Measurements from ENCODE around the gene PLEKHA6.

Gene PLEKHA6

DNA sequence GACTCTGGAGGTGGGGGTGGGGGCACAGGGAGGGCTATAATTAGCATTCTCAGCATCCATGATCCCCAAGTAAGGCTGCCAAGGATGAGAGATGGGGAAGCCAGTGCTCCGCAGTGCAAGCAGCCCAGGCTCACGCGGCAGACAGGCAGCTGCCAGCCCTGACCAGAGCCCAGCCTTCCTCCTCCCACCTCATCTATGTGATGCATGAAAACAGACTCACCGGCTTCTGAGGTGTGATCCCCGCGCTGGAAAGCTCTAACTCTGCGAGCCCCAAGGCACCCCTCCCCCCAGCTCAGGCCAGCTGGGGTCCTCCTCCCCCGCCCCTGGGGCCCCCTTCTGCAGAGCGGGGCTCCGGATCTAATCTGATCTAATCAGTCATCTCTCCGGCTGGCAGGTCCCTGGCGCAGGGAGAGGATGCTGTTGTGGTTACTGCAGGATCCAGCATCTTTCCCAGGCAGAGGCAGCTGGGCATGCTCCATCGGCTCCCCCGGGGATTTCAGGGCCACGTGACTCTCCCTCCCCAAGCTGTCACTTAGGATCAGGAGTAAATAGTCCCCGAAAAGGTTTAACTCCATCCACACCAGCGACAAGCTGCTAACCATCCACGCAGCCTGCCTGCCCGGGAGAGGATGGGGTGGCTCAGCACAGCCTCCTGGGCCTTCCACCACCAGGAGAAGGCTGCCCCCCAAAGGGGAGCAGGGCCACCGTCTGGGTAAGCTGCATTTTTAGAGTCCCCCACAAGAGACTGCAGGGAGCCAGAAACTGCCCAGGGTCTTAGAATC lies at the start of gene PLEKHA6:
TSS of gene PLEKHA6 (minus strand) at position 456 of the 782 bp plus-strand sequence. CDS start 86,202 bp downstream, outside the sequence.
- Mint-ChIP-seq H3K27ac (no peak within 1 kb of the TSS), H3K36me3 (no peaks in the 10 kb centered on the region), H3K27me3 (peaks cover 19% of the 10 kb centered on the region), H3K4me3 (no peak within 1 kb of the TSS), H3K4me1 (peaks cover 7% of the 10 kb centered on the region), H3K9me3 (no peaks in the 10 kb centered on the region)
- DNase-seq (ENCODE audit: low spot score in 2 of 2) (no peak), ATAC-seq (ENCODE audit: low read depth) (no peak)

DNA sequence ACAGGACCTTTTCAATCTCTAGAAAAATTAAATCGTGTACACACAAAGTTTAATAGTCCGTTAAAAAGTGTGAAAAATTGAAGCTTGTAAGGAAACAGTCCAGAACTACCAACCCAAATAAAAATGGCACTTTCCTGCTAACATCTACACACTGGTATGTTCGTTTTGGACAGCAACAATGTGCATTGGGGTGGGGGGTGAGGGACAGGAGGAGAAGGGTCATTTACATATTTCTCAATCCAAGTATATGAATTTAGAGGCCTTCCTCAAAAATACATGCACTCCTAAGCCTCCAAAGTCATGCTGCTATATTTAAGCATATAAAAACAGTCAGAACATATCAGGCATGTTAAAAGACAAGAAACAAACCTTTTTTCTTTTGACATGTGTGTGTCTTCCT lies 49.4 kb upstream of the PLEKHA6 start:
- no peak for DNase-seq (ENCODE audit: low spot score in 2 of 2)
- Mint-ChIP-seq H3K27ac (peak overlapping the region; percentile 68), H3K9me3 (no peaks in the 10 kb centered on the region), H3K36me3 (peaks cover 10% of the 10 kb centered on the region), H3K4me1 (peaks cover 19% of the 10 kb centered on the region), H3K4me3 (peak overlapping the region; percentile 99), H3K27me3 (no peaks in the 10 kb centered on the region)
- no peak for ATAC-seq (ENCODE audit: low read depth)

GRCh38 chr1:204408602-204409001 lies 48.9 kb upstream of the PLEKHA6 start:
- H3K27me3 Mint-ChIP-seq = no peaks in the 10 kb centered on the region
- no peak for ATAC-seq (ENCODE audit: low read depth)
- no peak for DNase-seq (ENCODE audit: low spot score in 2 of 2)
- H3K4me1 Mint-ChIP-seq = peaks cover 18% of the 10 kb centered on the region
- peaks cover 10% of the 10 kb centered on the region for H3K36me3 Mint-ChIP-seq
- peak overlapping the region; percentile 99 for H3K4me3 Mint-ChIP-seq
- H3K9me3 Mint-ChIP-seq = no peaks in the 10 kb centered on the region
- peak overlapping the region; percentile 82 for H3K27ac Mint-ChIP-seq

- H3K36me3 Mint-ChIP-seq = peaks cover 10% of the 10 kb centered on the region
These were observed 48.4 kb upstream of the PLEKHA6 start for GRCh38 chr1:204408074-204408507.

GRCh38 chr1:204407295-204407971 lies 47.7 kb upstream of the PLEKHA6 start:
- DNase-seq (ENCODE audit: low spot score in 2 of 2) (no peak), ATAC-seq (ENCODE audit: low read depth) (no peak)
- Mint-ChIP-seq H3K27ac (peak overlapping the region; percentile 82), H3K4me3 (peak overlapping the region; percentile 99), H3K4me1 (peaks cover 15% of the 10 kb centered on the region), H3K36me3 (peaks cover 10% of the 10 kb centered on the region), H3K9me3 (no peaks in the 10 kb centered on the region), H3K27me3 (no peaks in the 10 kb centered on the region)

More at GRCh38 chr1:204408074-204408507, 48.4 kb upstream of the PLEKHA6 start:
- H3K9me3 Mint-ChIP-seq = no peaks in the 10 kb centered on the region
- H3K4me1 Mint-ChIP-seq = peaks cover 18% of the 10 kb centered on the region
- H3K27ac Mint-ChIP-seq = peak overlapping the region; percentile 82
- ATAC-seq (ENCODE audit: low read depth) (no peak), DNase-seq (ENCODE audit: low spot score in 2 of 2) (no peak)
- H3K27me3 Mint-ChIP-seq = no peaks in the 10 kb centered on the region
- peak overlapping the region; percentile 99 for H3K4me3 Mint-ChIP-seq

GRCh38 chr1:204406621-204407020 lies 46.9 kb upstream of the PLEKHA6 start:
- H3K27me3 Mint-ChIP-seq = no peaks in the 10 kb centered on the region
- H3K36me3 Mint-ChIP-seq = peaks cover 10% of the 10 kb centered on the region
- ATAC-seq (ENCODE audit: low read depth) = no peak
- peak overlapping the region; percentile 99 for H3K4me3 Mint-ChIP-seq
- H3K9me3 Mint-ChIP-seq = no peaks in the 10 kb centered on the region
- peak overlapping the region; percentile 32 for H3K27ac Mint-ChIP-seq
- peaks cover 15% of the 10 kb centered on the region for H3K4me1 Mint-ChIP-seq
- DNase-seq (ENCODE audit: low spot score in 2 of 2) = no peak

GRCh38 chr1:204405988-204406387 lies 46.3 kb upstream of the PLEKHA6 start:
- H3K27me3 Mint-ChIP-seq = no peaks in the 10 kb centered on the region
- ATAC-seq (ENCODE audit: low read depth) (no peak), DNase-seq (ENCODE audit: low spot score in 2 of 2) (no peak)
- H3K4me1 Mint-ChIP-seq = peaks cover 15% of the 10 kb centered on the region
- no peaks in the 10 kb centered on the region for H3K9me3 Mint-ChIP-seq
- peak overlapping the region; percentile 22 for H3K4me3 Mint-ChIP-seq
- H3K27ac Mint-ChIP-seq = peak overlapping the region; percentile 32
- H3K36me3 Mint-ChIP-seq = peaks cover 12% of the 10 kb centered on the region

- DNase-seq (ENCODE audit: low spot score in 2 of 2) (no peak), ATAC-seq (ENCODE audit: low read depth) (no peak)
- Mint-ChIP-seq H3K27ac (no peak overlapping the region), H3K4me3 (no peak overlapping the region), H3K4me1 (peaks cover 10% of the 10 kb centered on the region), H3K9me3 (no peaks in the 10 kb centered on the region), H3K27me3 (no peaks in the 10 kb centered on the region), H3K36me3 (peaks cover 15% of the 10 kb centered on the region)
These were observed 44.9 kb upstream of the PLEKHA6 start for GRCh38 chr1:204404629-204405028.

- ATAC-seq (ENCODE audit: low read depth) (no peak), DNase-seq (ENCODE audit: low spot score in 2 of 2) (no peak)
- Mint-ChIP-seq H3K36me3 (peaks cover 13% of the 10 kb centered on the region), H3K4me1 (peaks cover 8% of the 10 kb centered on the region), H3K27me3 (no peaks in the 10 kb centered on the region), H3K9me3 (no peaks in the 10 kb centered on the region), H3K27ac (no peak overlapping the region), H3K4me3 (no peak overlapping the region)
These were observed 42.7 kb upstream of the PLEKHA6 start for GRCh38 chr1:204402391-204402790.

DNA sequence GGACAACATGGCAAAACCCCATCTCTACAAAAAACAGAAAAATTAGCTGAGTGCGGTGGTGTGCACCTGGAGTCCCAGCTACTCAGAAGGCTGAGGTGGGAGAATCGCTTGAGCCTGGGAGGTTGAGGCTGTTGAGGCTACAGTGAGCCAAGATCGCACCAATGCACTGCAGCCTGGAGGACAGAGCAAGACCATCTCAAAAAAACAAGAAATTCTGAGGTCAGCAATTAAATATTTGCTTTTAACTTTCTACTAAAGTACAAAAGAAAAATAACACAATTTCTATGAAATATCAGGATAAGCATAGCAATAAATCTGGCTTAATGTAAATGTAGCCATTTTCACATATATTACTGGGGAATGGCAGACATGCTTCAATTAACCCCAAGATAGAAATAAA lies 42.0 kb upstream of the PLEKHA6 start:
- ATAC-seq (ENCODE audit: low read depth) (no peak), DNase-seq (ENCODE audit: low spot score in 2 of 2) (no peak)
- peaks cover 13% of the 10 kb centered on the region for H3K36me3 Mint-ChIP-seq
- no peaks in the 10 kb centered on the region for H3K27me3 Mint-ChIP-seq
- H3K27ac Mint-ChIP-seq = no peak overlapping the region
- H3K4me1 Mint-ChIP-seq = peaks cover 8% of the 10 kb centered on the region
- H3K9me3 Mint-ChIP-seq = no peaks in the 10 kb centered on the region
- H3K4me3 Mint-ChIP-seq = no peak overlapping the region

- H3K27ac Mint-ChIP-seq = peak overlapping the region; percentile 82
- no peaks in the 10 kb centered on the region for H3K9me3 Mint-ChIP-seq
- no peak for ATAC-seq (ENCODE audit: low read depth)
- peaks cover 3% of the 10 kb centered on the region for H3K4me1 Mint-ChIP-seq
- no peak overlapping the region for H3K4me3 Mint-ChIP-seq
- H3K36me3 Mint-ChIP-seq = peaks cover 13% of the 10 kb centered on the region
- DNase-seq (ENCODE audit: low spot score in 2 of 2) = no peak
- H3K27me3 Mint-ChIP-seq = no peaks in the 10 kb centered on the region
These were observed 41.3 kb upstream of the PLEKHA6 start for GRCh38 chr1:204400882-204401510.

GRCh38 chr1:204398197-204399125 lies 38.7 kb upstream of the PLEKHA6 start:
- peak overlapping the region; percentile 45 for H3K27ac Mint-ChIP-seq
- H3K4me1 Mint-ChIP-seq = peaks cover 2% of the 10 kb centered on the region
- no peaks in the 10 kb centered on the region for H3K9me3 Mint-ChIP-seq
- H3K27me3 Mint-ChIP-seq = no peaks in the 10 kb centered on the region
- ATAC-seq (ENCODE audit: low read depth) (peak; percentile 95), DNase-seq (ENCODE audit: low spot score in 2 of 2) (peak; percentile 51 to 65)
- H3K36me3 Mint-ChIP-seq = peaks cover 13% of the 10 kb centered on the region
- no peak overlapping the region for H3K4me3 Mint-ChIP-seq

DNA sequence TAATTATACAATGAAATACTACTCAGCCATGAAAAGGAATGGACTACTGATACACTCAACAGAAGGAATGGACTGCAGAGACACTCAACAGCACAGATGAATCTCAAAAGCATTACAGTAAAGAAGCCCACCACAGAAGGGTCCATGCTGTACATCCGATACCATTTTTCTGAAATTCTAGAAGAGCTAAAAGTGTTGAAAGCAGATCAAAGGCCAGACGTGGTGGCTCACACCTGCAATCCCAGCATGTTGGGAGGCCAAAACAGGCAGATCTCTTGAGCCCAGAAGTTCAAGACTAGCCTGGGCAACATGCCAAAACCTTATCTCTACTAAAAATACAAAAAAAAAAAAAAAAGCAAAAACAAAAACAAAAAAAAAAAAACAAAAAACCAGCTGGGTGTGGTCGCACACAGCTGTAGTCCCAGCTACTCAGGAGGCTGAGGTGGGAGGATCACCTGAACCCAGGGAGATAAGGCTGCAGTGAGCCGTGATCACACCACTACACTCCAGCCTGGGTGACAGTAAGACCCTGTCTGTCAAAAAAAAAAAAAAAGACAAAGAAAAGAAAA lies 36.4 kb upstream of the PLEKHA6 start:
- no peak overlapping the region for H3K4me3 Mint-ChIP-seq
- ATAC-seq (ENCODE audit: low read depth) (no peak), DNase-seq (ENCODE audit: low spot score in 2 of 2) (no peak)
- H3K36me3 Mint-ChIP-seq = peaks cover 12% of the 10 kb centered on the region
- no peaks in the 10 kb centered on the region for H3K27me3 Mint-ChIP-seq
- H3K4me1 Mint-ChIP-seq = peaks cover 2% of the 10 kb centered on the region
- H3K9me3 Mint-ChIP-seq = no peaks in the 10 kb centered on the region
- no peak overlapping the region for H3K27ac Mint-ChIP-seq

All from memory B cell (primary cell).